ENCODE results near the gene PRMT7.

Gene PRMT7

GRCh38 chr16:68350813-68351350 is 40.1 kb downstream of the PRMT7 start:
- DNase-seq, result no peak

- no peak for DNase-seq
These were observed 40.6 kb downstream of the PRMT7 start for GRCh38 chr16:68351463-68351862.

- no peak for DNase-seq
These were observed 41.2 kb downstream of the PRMT7 start for GRCh38 chr16:68351991-68352431.

- no peak for DNase-seq
These were observed 42.5 kb downstream of the PRMT7 start for GRCh38 chr16:68353366-68353765.

- no peak for DNase-seq
These were observed 44.0 kb downstream of the PRMT7 start for GRCh38 chr16:68354816-68355215.

- DNase-seq, result no peak
These were observed 44.8 kb downstream of the PRMT7 start for GRCh38 chr16:68355447-68356248.

GRCh38 chr16:68356249-68356918 is 45.6 kb downstream of the PRMT7 start:
- peak; percentile 81 for DNase-seq

GRCh38 chr16:68356919-68357286 is 46.1 kb downstream of the PRMT7 start:
- no peak for DNase-seq

GRCh38 chr16:68357521-68357922 is 46.7 kb downstream of the PRMT7 start:
- DNase-seq, result no peak

- DNase-seq, result no peak
These were observed 47.1 kb downstream of the PRMT7 start for GRCh38 chr16:68357923-68358322.

- DNase-seq, result no peak
These were observed 48.1 kb downstream of the PRMT7 start for GRCh38 chr16:68358951-68359350.

GRCh38 chr16:68359398-68360191 is 48.8 kb downstream of the PRMT7 start:
- DNase-seq, result no peak

GRCh38 chr16:68360547-68360946 is 49.7 kb downstream of the PRMT7 start:
- no peak for DNase-seq

GRCh38 chr16:68360956-68361355 is 50.1 kb downstream of the PRMT7 start:
- DNase-seq, result no peak

GRCh38 chr16:68361485-68361884 is 50.7 kb downstream of the PRMT7 start:
- DNase-seq, result no peak

- DNase-seq, result no peak
These were observed 51.6 kb downstream of the PRMT7 start for GRCh38 chr16:68362262-68362913.

GRCh38 chr16:68362947-68363657 is 52.3 kb downstream of the PRMT7 start:
- DNase-seq, result no peak

GRCh38 chr16:68363658-68364521 is 53.1 kb downstream of the PRMT7 start:
- no peak for DNase-seq

- peak; percentile 10 for DNase-seq
These were observed 53.8 kb downstream of the PRMT7 start for GRCh38 chr16:68364561-68364998.

- DNase-seq, result no peak
These were observed 54.5 kb downstream of the PRMT7 start for GRCh38 chr16:68365167-68365817.

Data from central memory CD4-positive, alpha-beta T cell (primary cell).